HG03064 (cell line): ENCODE results near the gene SLC4A7.
"Not testable (repeated sequence)": the region's sequence is repeated elsewhere in the genome, so short reads cannot be mapped to it uniquely, and the experiment has no call there.

Experiments
- ATAC-seq: cut with Tn5 transposase; IDR thresholded peaks from one replicate; pipeline ENCODE4 v1.9.1; 2021; ENCODE audit warnings: low read depth; ENCODE audit not compliant: unreplicated experiment

The SLC4A7 gene

GRCh38 chr3:27328982-27329762 is 155.0 kb downstream of the SLC4A7 start:
- ATAC-seq = not testable (repeated sequence)

- no peak for ATAC-seq
Measured at GRCh38 chr3:27326629-27327545, 157.3 kb downstream of the SLC4A7 start.

GRCh38 chr3:27326202-27326601 is 158.0 kb downstream of the SLC4A7 start:
- no peak for ATAC-seq

- ATAC-seq = no peak
Measured at GRCh38 chr3:27325419-27325818, 158.8 kb downstream of the SLC4A7 start.

GRCh38 chr3:27324686-27325085 is 159.5 kb downstream of the SLC4A7 start:
- ATAC-seq = no peak

GRCh38 chr3:27323087-27323570 is 161.1 kb downstream of the SLC4A7 start:
- ATAC-seq = no peak
